Islet of Langerhans (tissue), 1 donor: ENCODE results near the gene EFNA3.

Experiments used
- FAIRE-seq: peaks from one replicate; lab custom pipeline; 2011; peaks lifted over from hg19 to GRCh38; lab: Jason Lieb, UNC

The EFNA3 gene

GRCh38 chr1:155049651-155050559, 28.7 kb upstream of the EFNA3 start:
- no peak for FAIRE-seq

GRCh38 chr1:155050560-155051341, 27.9 kb upstream of the EFNA3 start, which contains the start of gene ADAM15:
ADAM15 (plus strand) TSS chr1:155051316; CDS start chr1:155051387, 71 bp downstream.
- no peak for FAIRE-seq

GRCh38 chr1:155051342-155051776, 27.3 kb upstream of the EFNA3 start:
- FAIRE-seq: no peak

GRCh38 chr1:155051777-155052398, 26.7 kb upstream of the EFNA3 start:
- FAIRE-seq: no peak

GRCh38 chr1:155052439-155053395, 25.9 kb upstream of the EFNA3 start:
- FAIRE-seq: no peak

GRCh38 chr1:155053531-155054105, 25.0 kb upstream of the EFNA3 start:
- FAIRE-seq: no peak

GRCh38 chr1:155057104-155057503, 21.5 kb upstream of the EFNA3 start:
- FAIRE-seq: no peak

- no peak for FAIRE-seq
Measured at GRCh38 chr1:155057788-155058211, 20.8 kb upstream of the EFNA3 start.

GRCh38 chr1:155060736-155061135, 17.9 kb upstream of the EFNA3 start:
- FAIRE-seq: no peak

GRCh38 chr1:155061381-155062150, 17.1 kb upstream of the EFNA3 start:
- no peak for FAIRE-seq

GRCh38 chr1:155062151-155062686, 16.4 kb upstream of the EFNA3 start:
- FAIRE-seq: no peak

GRCh38 chr1:155062702-155063411, 15.8 kb upstream of the EFNA3 start:
- no peak for FAIRE-seq

- no peak for FAIRE-seq
Measured at GRCh38 chr1:155063550-155064110, 15.0 kb upstream of the EFNA3 start, which contains the start of gene EFNA4. EFNA4 (plus strand) TSS chr1:155063740; CDS start chr1:155063824, 84 bp downstream.

GRCh38 chr1:155064111-155064831, 14.4 kb upstream of the EFNA3 start:
- FAIRE-seq: no peak

- no peak for FAIRE-seq
Measured at GRCh38 chr1:155064832-155065429, 13.7 kb upstream of the EFNA3 start.

GRCh38 chr1:155066777-155067176, 11.9 kb upstream of the EFNA3 start:
- FAIRE-seq: no peak

GRCh38 chr1:155068599-155068998, 10.0 kb upstream of the EFNA3 start:
- no peak for FAIRE-seq
